ENCODE results near the gene IDE.
"Not testable (repeated sequence)": the region's sequence is repeated elsewhere in the genome, so short reads cannot be mapped to it uniquely, and the experiment has no call there.

IDE gene

DNA sequence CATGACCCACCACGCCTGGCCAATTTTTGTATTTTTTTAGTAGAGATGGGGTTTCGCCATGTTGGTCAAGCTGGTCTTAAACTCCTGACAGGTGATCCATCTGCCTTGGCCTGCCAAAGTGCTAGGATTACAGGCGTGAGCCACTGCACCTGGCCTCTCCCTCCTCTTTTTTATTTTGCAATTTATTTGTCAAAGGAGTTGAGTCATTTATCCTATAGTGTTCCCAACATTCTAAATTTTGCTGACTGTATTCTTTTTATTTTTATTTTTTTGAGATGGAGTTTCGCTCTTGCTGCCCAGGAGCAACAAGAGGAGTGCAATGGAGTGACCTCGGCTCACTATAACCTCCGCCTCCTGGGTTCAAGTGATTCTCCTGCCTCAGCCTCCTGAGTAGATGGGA lies 8.5 kb upstream of the IDE start:
- not testable (repeated sequence) for H3K9ac ChIP-seq (ENCODE audit: low read depth, low read length); H3K4me3 ChIP-seq (ENCODE audit: low read depth, low read length); H3K9me3 ChIP-seq (ENCODE audit: control insufficient read depth, insufficient read depth, low read length); H3K4me1 ChIP-seq (ENCODE audit: control insufficient read depth, insufficient read depth, low read length); H3K36me3 ChIP-seq (ENCODE audit: control insufficient read depth, insufficient read depth, low read length); H3K27me3 ChIP-seq (ENCODE audit: control insufficient read depth, insufficient read depth, low read length)

GRCh38 chr10:92575961-92576360 lies 2.1 kb upstream of the IDE start:
- Histone ChIP-seq H3K27me3 (ENCODE audit: control insufficient read depth, insufficient read depth, low read length) (peaks cover 2% of the 10 kb centered on the region), H3K4me3 (ENCODE audit: low read depth, low read length) (no peak overlapping the region), H3K4me1 (ENCODE audit: control insufficient read depth, insufficient read depth, low read length) (no peaks in the 10 kb centered on the region), H3K9ac (ENCODE audit: low read depth, low read length) (no peak overlapping the region), H3K9me3 (ENCODE audit: control insufficient read depth, insufficient read depth, low read length) (no peaks in the 10 kb centered on the region), H3K36me3 (ENCODE audit: control insufficient read depth, insufficient read depth, low read length) (no peaks in the 10 kb centered on the region)

GRCh38 chr10:92574548-92575261 lies 812 bp upstream of the IDE start:
- H3K27me3 ChIP-seq (ENCODE audit: control insufficient read depth, insufficient read depth, low read length), result peaks cover 2% of the 10 kb centered on the region
- no peaks in the 10 kb centered on the region for H3K36me3 ChIP-seq (ENCODE audit: control insufficient read depth, insufficient read depth, low read length)

GRCh38 chr10:92573091-92573797 lies 649 bp downstream of the IDE start:
- no peaks in the 10 kb centered on the region for H3K9me3 ChIP-seq (ENCODE audit: control insufficient read depth, insufficient read depth, low read length)
- no peaks in the 10 kb centered on the region for H3K36me3 ChIP-seq (ENCODE audit: control insufficient read depth, insufficient read depth, low read length)
- peak overlapping the region; percentile 89 for H3K9ac ChIP-seq (ENCODE audit: low read depth, low read length)
- peak overlapping the region; percentile 89 for H3K4me3 ChIP-seq (ENCODE audit: low read depth, low read length)
- H3K27me3 ChIP-seq (ENCODE audit: control insufficient read depth, insufficient read depth, low read length), result peaks cover 2% of the 10 kb centered on the region
- H3K4me1 ChIP-seq (ENCODE audit: control insufficient read depth, insufficient read depth, low read length), result no peaks in the 10 kb centered on the region

More at GRCh38 chr10:92574548-92575261, 812 bp upstream of the IDE start:
- Histone ChIP-seq H3K9ac (ENCODE audit: low read depth, low read length) (peak overlapping the region; percentile 89), H3K4me3 (ENCODE audit: low read depth, low read length) (peak overlapping the region; percentile 89), H3K9me3 (ENCODE audit: control insufficient read depth, insufficient read depth, low read length) (no peaks in the 10 kb centered on the region), H3K4me1 (ENCODE audit: control insufficient read depth, insufficient read depth, low read length) (no peaks in the 10 kb centered on the region)

GRCh38 chr10:92572362-92573090 lies 1.4 kb downstream of the IDE start:
- Histone ChIP-seq H3K4me3 (ENCODE audit: low read depth, low read length) (peak overlapping the region; percentile 89), H3K36me3 (ENCODE audit: control insufficient read depth, insufficient read depth, low read length) (no peaks in the 10 kb centered on the region), H3K9me3 (ENCODE audit: control insufficient read depth, insufficient read depth, low read length) (no peaks in the 10 kb centered on the region), H3K27me3 (ENCODE audit: control insufficient read depth, insufficient read depth, low read length) (peaks cover 2% of the 10 kb centered on the region), H3K4me1 (ENCODE audit: control insufficient read depth, insufficient read depth, low read length) (no peaks in the 10 kb centered on the region), H3K9ac (ENCODE audit: low read depth, low read length) (peak overlapping the region; percentile 89)

GRCh38 chr10:92571649-92572048 lies 2.2 kb downstream of the IDE start:
- Histone ChIP-seq H3K4me1 (ENCODE audit: control insufficient read depth, insufficient read depth, low read length) (no peaks in the 10 kb centered on the region), H3K4me3 (ENCODE audit: low read depth, low read length) (no peak overlapping the region), H3K9ac (ENCODE audit: low read depth, low read length) (no peak overlapping the region), H3K36me3 (ENCODE audit: control insufficient read depth, insufficient read depth, low read length) (no peaks in the 10 kb centered on the region), H3K9me3 (ENCODE audit: control insufficient read depth, insufficient read depth, low read length) (no peaks in the 10 kb centered on the region), H3K27me3 (ENCODE audit: control insufficient read depth, insufficient read depth, low read length) (peaks cover 2% of the 10 kb centered on the region)

GRCh38 chr10:92569663-92570062 lies 4.2 kb downstream of the IDE start:
- not testable (repeated sequence) for H3K9ac ChIP-seq (ENCODE audit: low read depth, low read length); H3K27me3 ChIP-seq (ENCODE audit: control insufficient read depth, insufficient read depth, low read length); H3K36me3 ChIP-seq (ENCODE audit: control insufficient read depth, insufficient read depth, low read length); H3K4me3 ChIP-seq (ENCODE audit: low read depth, low read length); H3K9me3 ChIP-seq (ENCODE audit: control insufficient read depth, insufficient read depth, low read length); H3K4me1 ChIP-seq (ENCODE audit: control insufficient read depth, insufficient read depth, low read length)

GRCh38 chr10:92569071-92569470 lies 4.8 kb downstream of the IDE start:
- no peak overlapping the region for H3K4me3 ChIP-seq (ENCODE audit: low read depth, low read length)
- no peaks in the 10 kb centered on the region for H3K4me1 ChIP-seq (ENCODE audit: control insufficient read depth, insufficient read depth, low read length)
- peaks cover 2% of the 10 kb centered on the region for H3K27me3 ChIP-seq (ENCODE audit: control insufficient read depth, insufficient read depth, low read length)
- H3K9me3 ChIP-seq (ENCODE audit: control insufficient read depth, insufficient read depth, low read length), result no peaks in the 10 kb centered on the region
- H3K9ac ChIP-seq (ENCODE audit: low read depth, low read length), result no peak overlapping the region
- no peaks in the 10 kb centered on the region for H3K36me3 ChIP-seq (ENCODE audit: control insufficient read depth, insufficient read depth, low read length)

- H3K36me3 ChIP-seq (ENCODE audit: control insufficient read depth, insufficient read depth, low read length), result no peaks in the 10 kb centered on the region
- H3K27me3 ChIP-seq (ENCODE audit: control insufficient read depth, insufficient read depth, low read length), result peaks cover under 1% of the 10 kb centered on the region
- no peaks in the 10 kb centered on the region for H3K4me1 ChIP-seq (ENCODE audit: control insufficient read depth, insufficient read depth, low read length)
- no peaks in the 10 kb centered on the region for H3K9me3 ChIP-seq (ENCODE audit: control insufficient read depth, insufficient read depth, low read length)
- H3K4me3 ChIP-seq (ENCODE audit: low read depth, low read length), result no peak overlapping the region
- peak overlapping the region; percentile 37 for H3K9ac ChIP-seq (ENCODE audit: low read depth, low read length)
Measured at GRCh38 chr10:92567952-92568600, 5.8 kb downstream of the IDE start.

DNA sequence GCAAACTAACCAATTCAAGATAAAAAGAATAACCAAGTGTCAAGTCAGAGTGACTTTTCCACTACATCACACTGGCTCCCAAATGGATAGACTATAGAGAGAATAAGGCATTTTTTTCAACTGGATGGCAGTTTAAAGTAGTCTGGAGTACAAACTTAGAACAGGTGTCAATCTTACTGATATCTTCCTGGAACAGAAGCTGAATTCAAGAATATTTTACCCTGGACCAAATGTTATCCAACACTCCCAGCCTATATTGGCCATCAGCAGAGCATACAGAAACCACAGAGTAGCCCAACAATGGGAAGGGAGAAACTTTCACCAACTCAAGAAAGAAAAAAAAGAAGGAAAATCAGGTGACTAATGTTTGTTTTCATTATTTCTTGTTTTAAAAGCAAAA lies 11.5 kb downstream of the IDE start:
- no peak overlapping the region for H3K4me3 ChIP-seq (ENCODE audit: low read depth, low read length)
- no peaks in the 10 kb centered on the region for H3K4me1 ChIP-seq (ENCODE audit: control insufficient read depth, insufficient read depth, low read length)
- H3K9me3 ChIP-seq (ENCODE audit: control insufficient read depth, insufficient read depth, low read length), result no peaks in the 10 kb centered on the region
- H3K9ac ChIP-seq (ENCODE audit: low read depth, low read length), result no peak overlapping the region
- no peaks in the 10 kb centered on the region for H3K27me3 ChIP-seq (ENCODE audit: control insufficient read depth, insufficient read depth, low read length)
- no peaks in the 10 kb centered on the region for H3K36me3 ChIP-seq (ENCODE audit: control insufficient read depth, insufficient read depth, low read length)

DNA sequence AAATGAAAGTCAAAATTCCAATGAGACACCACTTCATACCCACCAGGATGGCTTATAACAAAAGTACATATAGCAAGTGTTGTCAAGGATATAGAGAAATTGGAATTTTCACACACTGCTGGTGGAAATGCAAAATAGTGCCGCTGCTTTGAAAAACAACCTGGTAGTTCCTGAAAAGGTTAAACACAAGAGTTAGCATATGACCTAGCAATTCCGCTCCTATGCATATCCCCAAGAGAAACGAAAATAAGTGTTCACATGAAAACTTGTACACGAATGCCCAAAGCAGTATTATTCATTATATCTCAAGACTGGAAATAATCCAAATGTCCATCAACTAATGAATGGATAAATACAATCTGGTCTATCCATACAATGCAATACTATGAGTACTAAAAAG lies 14.8 kb downstream of the IDE start:
- Histone ChIP-seq H3K27me3 (ENCODE audit: control insufficient read depth, insufficient read depth, low read length) (no peaks in the 10 kb centered on the region), H3K4me1 (ENCODE audit: control insufficient read depth, insufficient read depth, low read length) (no peaks in the 10 kb centered on the region), H3K36me3 (ENCODE audit: control insufficient read depth, insufficient read depth, low read length) (no peaks in the 10 kb centered on the region), H3K9me3 (ENCODE audit: control insufficient read depth, insufficient read depth, low read length) (no peaks in the 10 kb centered on the region), H3K4me3 (ENCODE audit: low read depth, low read length) (no peak overlapping the region), H3K9ac (ENCODE audit: low read depth, low read length) (no peak overlapping the region)

All from iPS-15b (cell line).